Activated effector memory CD4-positive, alpha-beta T cell treated with anti-CD3 and anti-CD28 coated beads, Interleukin-2, amount 50 U/mL, for 16 hours (primary cell): ENCODE measurements around the gene PPP1R9A.
"Not testable (repeated sequence)": the region's sequence is repeated elsewhere in the genome, so short reads cannot be mapped to it uniquely, and the experiment has no call there.

Source experiments
- DNase-seq: peaks from one replicate; pipeline ENCODE4 v3.0.0-alpha.2; 2020

PPP1R9A gene

DNA sequence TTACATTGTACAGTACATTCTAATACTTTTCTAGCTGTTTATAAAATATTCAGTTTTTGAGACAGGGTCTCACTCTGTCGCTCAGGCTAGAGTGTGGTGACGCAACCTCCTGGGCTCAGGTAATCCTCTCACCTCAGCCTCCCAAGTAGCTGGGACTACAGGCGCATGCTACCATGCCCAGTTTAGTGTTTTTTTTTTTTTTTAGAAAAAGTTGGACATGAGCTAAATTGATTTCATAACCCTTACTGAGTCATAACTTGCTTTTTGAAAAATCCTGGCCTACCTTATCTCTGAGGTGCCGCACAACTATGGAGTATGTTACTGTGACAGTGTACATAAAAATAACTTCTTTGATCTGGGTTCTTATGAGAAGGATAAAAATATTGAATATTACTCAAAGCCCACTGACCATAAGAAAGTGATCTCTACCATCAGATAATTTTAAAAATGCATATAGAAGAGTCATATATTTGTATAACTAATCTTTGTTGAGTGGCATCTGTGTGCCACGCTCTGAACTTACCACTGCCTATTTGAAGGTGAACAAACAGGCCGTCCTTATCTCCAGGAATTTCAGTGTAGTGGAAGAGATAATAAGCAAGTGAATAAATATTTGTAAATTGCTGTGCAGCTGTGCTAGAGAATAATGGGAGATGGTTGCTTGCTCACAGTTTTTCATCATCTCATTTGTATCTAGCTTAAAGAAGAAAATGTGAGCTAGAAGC, 73.2 kb downstream of the PPP1R9A start:
- no peak for DNase-seq

- DNase-seq: no peak
Observed at GRCh38 chr7:94995921-94996320, 88.5 kb downstream of the PPP1R9A start.

- DNase-seq: no peak
Observed at GRCh38 chr7:94996369-94996768, 89.0 kb downstream of the PPP1R9A start.

DNA sequence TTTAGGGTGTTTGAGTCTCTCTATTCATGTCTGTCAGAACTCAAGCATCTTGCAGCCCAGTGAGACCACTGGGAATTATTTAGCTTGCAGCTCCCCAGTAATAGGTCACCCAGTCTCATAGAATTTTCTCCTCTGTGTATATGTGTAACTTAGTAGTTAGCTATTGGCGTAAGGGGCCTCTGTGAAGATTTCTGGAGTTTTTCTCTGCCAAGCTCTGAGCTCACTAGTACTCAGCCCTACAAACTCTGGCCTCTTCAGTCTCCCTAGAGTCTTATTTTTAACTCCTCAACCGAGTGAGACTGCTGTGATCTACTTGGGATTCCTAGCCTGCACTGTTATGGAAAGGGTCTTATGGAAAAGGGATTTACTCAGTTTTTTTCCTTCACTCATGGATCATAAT, 90.2 kb downstream of the PPP1R9A start:
- no peak for DNase-seq

- no peak for DNase-seq
Observed at GRCh38 chr7:94998266-94999068, 91.1 kb downstream of the PPP1R9A start.

DNA sequence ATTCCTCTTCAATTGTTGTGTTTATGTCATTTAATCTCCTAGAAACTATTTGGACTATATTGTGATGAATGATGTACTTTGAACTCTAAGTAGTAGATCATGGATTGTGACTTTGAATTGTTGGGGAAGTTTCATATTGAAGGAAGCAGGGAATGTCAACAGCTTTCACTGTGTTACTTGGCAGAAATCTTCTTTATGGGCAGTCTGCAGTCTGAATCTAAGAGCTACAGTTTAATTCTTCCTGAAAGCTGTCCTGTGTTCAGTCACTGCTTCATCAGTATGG, 91.6 kb downstream of the PPP1R9A start:
- no peak for DNase-seq

DNA sequence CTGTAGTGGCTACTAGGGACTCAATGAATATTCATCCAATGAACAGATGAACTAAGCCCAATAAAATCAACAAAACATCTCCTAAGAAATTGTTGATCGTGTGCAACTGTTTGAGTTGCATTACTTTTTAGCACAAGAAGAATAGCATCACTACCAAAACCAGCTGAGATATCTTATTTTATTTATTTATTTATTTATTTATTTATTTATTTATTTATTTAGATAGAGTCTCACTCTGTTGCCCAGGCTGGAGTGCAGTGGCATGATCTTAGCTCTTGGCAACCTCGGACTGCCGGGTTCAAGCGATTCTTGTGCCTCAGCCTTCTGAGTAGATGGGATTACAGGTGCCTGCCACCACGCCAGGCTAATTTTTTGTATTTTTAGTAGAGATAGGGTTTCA, 92.2 kb downstream of the PPP1R9A start:
- not testable (repeated sequence) for DNase-seq

DNA sequence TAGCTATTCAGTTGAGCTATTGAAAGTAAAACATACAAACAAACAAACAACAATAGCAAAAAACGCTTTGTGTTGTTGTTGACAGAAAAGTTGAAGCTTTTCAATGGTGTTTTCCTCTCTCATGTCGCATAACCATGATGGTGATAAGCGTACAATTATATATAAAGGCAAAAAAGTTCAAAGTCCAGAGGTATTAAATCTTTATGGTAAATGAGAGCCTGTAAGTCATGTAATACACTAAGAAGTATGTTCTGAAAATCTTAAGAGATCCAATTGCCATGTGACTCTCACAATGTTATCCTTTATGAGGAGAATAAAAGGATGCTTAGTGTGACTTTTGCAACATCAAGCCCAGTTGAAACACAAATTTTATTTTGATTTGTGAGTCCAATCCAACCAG, 93.9 kb downstream of the PPP1R9A start:
- DNase-seq: no peak

- no peak for DNase-seq
Observed at GRCh38 chr7:95001815-95002561, 94.6 kb downstream of the PPP1R9A start.

- DNase-seq: no peak
Observed at GRCh38 chr7:95002775-95003174, 95.4 kb downstream of the PPP1R9A start.

GRCh38 chr7:95004618-95005247, 97.3 kb downstream of the PPP1R9A start:
- no peak for DNase-seq

- DNase-seq: no peak
Observed at GRCh38 chr7:95006010-95006409, 98.6 kb downstream of the PPP1R9A start.

DNA sequence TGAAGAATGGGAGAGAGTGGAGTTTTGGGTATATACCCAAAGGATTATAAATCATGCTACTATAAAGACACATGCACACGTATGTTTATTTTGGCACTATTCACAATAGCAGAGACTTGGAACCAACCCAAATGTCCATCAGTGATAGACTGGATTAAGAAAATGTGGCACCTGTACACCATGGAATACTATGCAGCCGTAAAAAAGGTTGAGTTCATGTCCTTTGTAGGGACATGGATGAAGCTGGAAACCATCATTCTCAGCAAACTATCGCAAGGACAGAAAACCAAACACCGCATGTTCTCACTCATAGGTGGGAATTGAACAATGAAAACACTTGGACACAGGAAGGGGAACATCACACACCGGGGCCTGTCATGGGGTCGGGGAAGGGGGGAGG, 101.4 kb downstream of the PPP1R9A start:
- not testable (repeated sequence) for DNase-seq

DNA sequence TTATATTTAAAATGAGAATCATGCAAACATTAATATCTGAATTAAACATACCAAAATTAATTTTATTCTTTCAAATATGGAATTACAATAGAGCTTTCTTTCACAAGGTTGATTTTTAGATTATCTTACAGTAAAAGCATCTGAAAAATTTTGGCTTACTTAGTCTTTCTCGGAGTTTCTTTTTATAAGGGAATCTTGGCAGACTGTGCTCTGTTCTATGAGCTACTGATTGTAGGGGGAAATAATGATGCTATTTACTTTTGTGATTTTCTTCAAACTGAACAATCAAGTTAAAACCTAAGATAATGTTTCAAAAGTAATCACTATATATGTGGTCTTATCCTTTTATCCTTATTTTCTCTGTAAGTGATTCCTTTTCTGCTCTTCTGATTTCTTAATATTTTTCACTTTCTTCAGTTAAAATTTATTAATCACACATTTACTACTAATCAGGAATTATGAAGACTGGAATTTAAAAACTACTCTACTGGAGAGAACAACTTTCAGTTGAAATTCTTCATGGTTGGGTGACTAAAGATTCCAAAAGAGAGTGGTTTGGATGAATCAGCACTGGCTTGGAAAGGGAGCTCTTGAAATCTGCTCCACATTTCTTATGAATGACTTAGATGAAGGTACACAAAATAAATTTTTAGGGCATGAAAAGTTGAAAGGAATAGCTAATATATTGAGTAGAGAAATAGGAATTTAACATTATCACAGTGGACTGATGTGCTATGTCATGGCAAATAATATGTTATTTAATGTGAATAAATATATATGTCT, 103.9 kb downstream of the PPP1R9A start:
- DNase-seq: no peak

- DNase-seq: no peak
Observed at GRCh38 chr7:95011995-95012394, 104.6 kb downstream of the PPP1R9A start.

DNA sequence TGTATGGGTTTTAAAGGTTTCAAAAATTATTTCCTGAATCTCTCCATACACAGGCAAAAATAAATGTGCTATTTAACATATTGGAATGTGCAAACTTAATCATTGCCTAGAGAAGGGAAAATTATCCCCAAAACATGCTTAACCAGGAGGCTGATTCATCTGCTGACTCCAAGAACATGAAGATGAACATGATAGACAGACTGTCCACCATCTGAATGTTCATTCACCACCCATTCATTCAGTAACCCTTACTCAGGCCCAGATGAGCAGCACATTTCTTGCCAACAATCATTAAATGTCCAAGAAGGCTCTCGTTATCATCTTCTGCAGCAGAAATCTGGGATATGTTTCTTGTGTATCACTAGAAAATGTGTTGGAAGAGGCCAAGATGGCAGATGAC, 110.6 kb downstream of the PPP1R9A start:
- DNase-seq: no peak

DNA sequence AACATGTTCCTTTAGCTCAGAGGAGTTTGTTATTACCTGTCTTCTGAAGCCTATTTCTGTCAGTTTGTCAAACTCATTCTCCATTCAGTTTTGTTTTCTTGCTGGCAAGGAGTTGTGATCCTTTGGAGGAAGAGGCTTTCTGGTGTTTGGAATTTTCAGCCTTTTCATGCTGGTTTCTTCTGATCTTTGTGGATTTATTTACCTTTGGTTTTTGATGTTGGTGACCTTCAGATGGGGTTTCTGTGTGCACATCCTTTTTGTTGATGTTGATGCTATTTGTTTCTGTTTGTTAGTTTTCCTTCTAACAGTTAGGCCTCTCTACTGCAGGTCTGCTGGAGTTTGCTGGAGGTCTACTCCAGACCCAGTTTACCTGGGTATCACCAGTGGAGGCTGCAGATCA, 118.6 kb downstream of the PPP1R9A start:
- DNase-seq: no peak

GRCh38 chr7:95026421-95027072, 119.2 kb downstream of the PPP1R9A start:
- DNase-seq: no peak

- no peak for DNase-seq
Observed at GRCh38 chr7:95027234-95027872, 120.0 kb downstream of the PPP1R9A start.

- DNase-seq: no peak
Observed at GRCh38 chr7:95028683-95029082, 121.3 kb downstream of the PPP1R9A start.

- no peak for DNase-seq
Observed at GRCh38 chr7:95035295-95035694, 127.9 kb downstream of the PPP1R9A start.

DNA sequence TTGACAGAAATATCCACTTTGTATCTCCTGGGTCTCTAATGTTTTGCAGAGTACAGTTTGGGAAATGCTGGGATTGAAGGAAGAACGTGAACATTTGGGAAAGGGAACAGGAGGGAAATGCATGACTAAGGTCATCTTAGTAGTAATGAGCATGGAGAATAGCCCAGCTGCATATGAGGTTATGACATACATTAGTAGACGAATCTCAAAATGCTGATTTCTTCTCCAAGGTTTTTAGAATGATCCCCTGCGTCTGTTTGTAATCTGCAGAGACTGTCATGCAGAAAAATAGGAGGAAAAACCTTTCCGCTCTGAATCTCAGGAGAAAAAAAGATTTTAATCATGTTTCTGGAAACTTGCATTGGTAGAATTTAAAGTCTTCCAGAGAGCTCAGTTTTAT, 133.6 kb downstream of the PPP1R9A start:
- no peak for DNase-seq
